HepG2 (cell line): ENCODE measurements around the gene IQCN. TPM values are rescaled to one million over a fixed set of nuclear protein-coding genes. Genes with fewer than 3 reads are reported as not detected.

Experiments
- CREB3 ChIP-seq: sonication (generic); formaldehyde crosslinking; IDR thresholded peaks from 2 replicates; pipeline ENCODE4 v1.5.0; 2020; ENCODE audit warnings: missing genetic modification reagents
- IRF1 ChIP-seq: sonication (generic); formaldehyde crosslinking; IDR thresholded peaks from 2 replicates; pipeline ENCODE4 v1.4.0; 2020; ENCODE audit warnings: low read depth, mild to moderate bottlenecking, missing genetic modification reagents
- KAT7 ChIP-seq: IDR thresholded peaks from 2 replicates; pipeline ENCODE4 v1.6.1; 2018; ENCODE audit warnings: borderline replicate concordance, missing compliant biosample characterization
- LCORL ChIP-seq, 2 experiments: fragments of 450-650 bp in 1 of 2; sonication (generic) in 1 of 2; formaldehyde crosslinking in 1 of 2; IDR thresholded peaks; 2 replicates each; pipeline versions ENCODE4 v1.5.0 to v1.6.1; 2017 to 2020; ENCODE audit warnings: antibody characterized with exemption in 1 of 2, missing genetic modification reagents in 1 of 2
- MAX ChIP-seq: IDR thresholded peaks from 2 replicates; pipeline ENCODE4 v1.6.1; 2012; ENCODE audit warnings: inconsistent platforms
- PHF21A ChIP-seq: sonication (generic); formaldehyde crosslinking; IDR thresholded peaks from 2 replicates; pipeline ENCODE4 v1.5.0; 2020; ENCODE audit warnings: mild to moderate bottlenecking, missing genetic modification reagents
- RERE ChIP-seq: IDR thresholded peaks from 2 replicates; pipeline ENCODE4 v1.6.1; 2016; ENCODE audit warnings: low read depth, missing genetic modification reagents, missing compliant biosample characterization
- ZBTB14 ChIP-seq: sonication (generic); formaldehyde crosslinking; IDR thresholded peaks from 2 replicates; pipeline ENCODE4 v1.4.0; 2020; ENCODE audit warnings: missing genetic modification reagents
- ZBTB26 ChIP-seq: IDR thresholded peaks from 2 replicates; pipeline ENCODE4 v1.6.1; 2016; ENCODE audit warnings: missing compliant biosample characterization, missing genetic modification reagents, borderline replicate concordance
- ZBTB4 ChIP-seq: sonication (generic); formaldehyde crosslinking; IDR thresholded peaks from 2 replicates; pipeline ENCODE4 v1.4.0; 2020; ENCODE audit warnings: missing genetic modification reagents, mild to moderate bottlenecking, borderline replicate concordance
- ZFP82 ChIP-seq: sonication (generic); formaldehyde crosslinking; IDR thresholded peaks from 2 replicates; pipeline ENCODE4 v1.5.1; 2020; ENCODE audit warnings: mild to moderate bottlenecking, missing genetic modification reagents, borderline replicate concordance
- ZNF350 ChIP-seq: sonication (generic); formaldehyde crosslinking; IDR thresholded peaks from 2 replicates; pipeline ENCODE4 v1.4.0; 2020; ENCODE audit warnings: mild to moderate bottlenecking, low read depth, missing genetic modification reagents, borderline replicate concordance
- ZNF605 ChIP-seq: sonication (generic); formaldehyde crosslinking; IDR thresholded peaks from 2 replicates; pipeline ENCODE4 v1.8.0; 2022; ENCODE audit warnings: mild to moderate bottlenecking, missing genetic modification reagents
- polyA plus RNA-seq, 8 experiments: library from polyadenylated mRNA; depleted of rRNA in 3 of 8; stranded (reverse) in 7 of 8; unstranded in 1 of 8; fragments of >200 nt; fragmentation: Illumina TruSeq in 4 of 8; extraction: Trizol in 4 of 8; gene quantifications; 2 replicates each; pipeline versions ENCODE4 v1.2.1 to v1.2.3, GENCODE V29; 2011 to 2016; ENCODE audit warnings: low read depth in 4 of 8, missing spikeins in 1 of 8, mixed read lengths in 1 of 8; ENCODE audit not compliant: insufficient read depth in 1 of 8
- total RNA-seq, 5 experiments: library from RNA; depleted of rRNA; stranded (reverse); fragments of >200 nt; fragmentation: Illumina TruSeq; extraction: Trizol; gene quantifications; 2 replicates each; pipeline ENCODE4 v1.2.3, GENCODE V29; 2016; ENCODE audit warnings: low read depth in 1 of 5

The IQCN gene
- total and polyA plus RNA-seq, 2 of the 13 experiments (the other 11 are each of a cell fraction or from before 2014, with no cell fraction given) = 0.04 to 0.18 TPM

GRCh38 chr19:18282021-18282787, 8.0 kb upstream of the IQCN start (continued):
- TF ChIP-seq RERE (CRISPR knock-in tag) = no peak
- TF ChIP-seq ZFP82 = 0 out of 2 replicates have a peak, but pooled peaks have one; percentile 28
- 0 out of 2 replicates have a peak, but pooled peaks have one; percentile 24 for TF ChIP-seq ZBTB4 (CRISPR knock-in tag)
- TF ChIP-seq ZNF350 = peak; percentile 59; the same call in 1 of the 2 replicates
- peak; percentile 78; the same call in 1 of the 2 replicates for TF ChIP-seq IRF1 (CRISPR knock-in tag)
- peak; percentile 68; the same call in 1 of the 2 replicates for TF ChIP-seq ZBTB26 (CRISPR knock-in tag)
- TF ChIP-seq PHF21A (CRISPR knock-in tag) = peak; percentile 21; the same call in 1 of the 2 replicates
- no peak for TF ChIP-seq CREB3 (CRISPR knock-in tag)
- TF ChIP-seq ZNF605 = peak; percentile 78
- TF ChIP-seq KAT7 (CRISPR knock-in tag) = 0 out of 2 replicates have a peak, but pooled peaks have one; percentile 36
- peak; percentile 41; the same call in 1 of the 2 replicates for TF ChIP-seq MAX
- no peak for TF ChIP-seq LCORL (IDR thresholded peaks at IDR 0.05)
- peak; percentile 46; the same call in 1 of the 2 replicates for TF ChIP-seq LCORL (CRISPR knock-in tag; IDR thresholded peaks at IDR 0.05)
- TF ChIP-seq ZBTB14 (CRISPR knock-in tag) = no peak
